ENCODE results near the gene EDAR.
A peak's percentile ranks its signal among the peaks of the same experiment; 100 is the strongest.

The EDAR gene

GRCh38 chr2:108963057-108963456 lies 26.0 kb downstream of the EDAR start:
- TF ChIP-seq, protein P1, sequence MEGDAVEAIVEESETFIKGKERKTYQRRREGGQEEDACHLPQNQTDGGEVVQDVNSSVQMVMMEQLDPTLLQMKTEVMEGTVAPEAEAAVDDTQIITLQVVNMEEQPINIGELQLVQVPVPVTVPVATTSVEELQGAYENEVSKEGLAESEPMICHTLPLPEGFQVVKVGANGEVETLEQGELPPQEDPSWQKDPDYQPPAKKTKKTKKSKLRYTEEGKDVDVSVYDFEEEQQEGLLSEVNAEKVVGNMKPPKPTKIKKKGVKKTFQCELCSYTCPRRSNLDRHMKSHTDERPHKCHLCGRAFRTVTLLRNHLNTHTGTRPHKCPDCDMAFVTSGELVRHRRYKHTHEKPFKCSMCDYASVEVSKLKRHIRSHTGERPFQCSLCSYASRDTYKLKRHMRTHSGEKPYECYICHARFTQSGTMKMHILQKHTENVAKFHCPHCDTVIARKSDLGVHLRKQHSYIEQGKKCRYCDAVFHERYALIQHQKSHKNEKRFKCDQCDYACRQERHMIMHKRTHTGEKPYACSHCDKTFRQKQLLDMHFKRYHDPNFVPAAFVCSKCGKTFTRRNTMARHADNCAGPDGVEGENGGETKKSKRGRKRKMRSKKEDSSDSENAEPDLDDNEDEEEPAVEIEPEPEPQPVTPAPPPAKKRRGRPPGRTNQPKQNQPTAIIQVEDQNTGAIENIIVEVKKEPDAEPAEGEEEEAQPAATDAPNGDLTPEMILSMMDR (IDR thresholded peaks at IDR 0.05; ENCODE audit: insufficient read depth, low read depth, low read length, missing control alignments): no peak
- DNase-seq (ENCODE audit: low read depth): no peak
- no peak overlapping the region for H3K4me3 ChIP-seq (ENCODE audit: low read length)

DNA sequence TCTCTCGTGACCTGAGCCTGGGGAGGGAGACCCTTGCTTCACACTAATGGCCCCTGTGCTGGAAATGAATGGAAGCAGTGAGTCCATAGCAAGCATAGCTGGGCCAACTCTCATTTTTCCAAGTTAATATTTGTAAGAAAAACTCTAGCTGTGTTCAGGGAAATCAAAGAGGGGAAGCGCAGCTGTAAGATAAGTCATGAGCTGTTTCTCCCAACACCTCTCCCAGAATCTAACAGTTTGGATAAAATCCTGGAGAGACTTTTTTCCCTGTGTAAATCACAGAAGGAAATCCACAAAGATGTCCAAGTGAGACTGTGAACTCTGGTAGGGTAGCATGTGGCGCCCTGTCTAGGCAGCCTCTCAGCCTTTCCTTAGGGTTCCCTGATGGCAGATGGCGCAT lies 27.2 kb downstream of the EDAR start:
- DNase-seq (ENCODE audit: low read depth): no peak
- TF ChIP-seq, protein P1 (IDR thresholded peaks at IDR 0.05; ENCODE audit: insufficient read depth, low read depth, low read length, missing control alignments): no peak
- H3K4me3 ChIP-seq (ENCODE audit: low read length): no peak overlapping the region

DNA sequence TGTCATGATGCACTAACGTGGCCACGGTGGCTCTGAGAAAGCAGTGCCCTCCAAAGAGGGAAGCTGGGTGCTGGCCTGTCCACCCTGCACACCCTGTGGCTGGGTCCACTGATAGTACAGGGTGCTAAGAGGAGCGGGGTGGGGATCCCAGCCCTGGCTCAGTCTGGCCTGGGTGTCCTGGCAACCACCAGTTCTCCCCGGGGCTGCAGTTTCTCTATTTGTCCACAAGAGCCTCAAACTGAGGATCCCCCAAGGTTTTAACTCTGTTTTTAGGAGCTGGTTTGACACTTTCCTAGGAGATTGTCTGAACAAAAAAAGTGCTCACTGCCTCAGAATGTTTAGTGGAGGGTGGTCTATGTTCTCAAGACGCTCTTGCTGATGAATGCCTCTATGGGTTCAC lies 29.0 kb downstream of the EDAR start:
- TF ChIP-seq, protein P1 (IDR thresholded peaks at IDR 0.05; ENCODE audit: insufficient read depth, low read depth, low read length, missing control alignments): no peak
- DNase-seq (ENCODE audit: low read depth): no peak
- H3K4me3 ChIP-seq (ENCODE audit: low read length): no peak overlapping the region

GRCh38 chr2:108959401-108959800 lies 29.6 kb downstream of the EDAR start:
- H3K4me3 ChIP-seq (ENCODE audit: low read length): no peak overlapping the region
- TF ChIP-seq, protein P1 (IDR thresholded peaks at IDR 0.05; ENCODE audit: insufficient read depth, low read depth, low read length, missing control alignments): no peak
- DNase-seq (ENCODE audit: low read depth): peak; percentile 50

DNA sequence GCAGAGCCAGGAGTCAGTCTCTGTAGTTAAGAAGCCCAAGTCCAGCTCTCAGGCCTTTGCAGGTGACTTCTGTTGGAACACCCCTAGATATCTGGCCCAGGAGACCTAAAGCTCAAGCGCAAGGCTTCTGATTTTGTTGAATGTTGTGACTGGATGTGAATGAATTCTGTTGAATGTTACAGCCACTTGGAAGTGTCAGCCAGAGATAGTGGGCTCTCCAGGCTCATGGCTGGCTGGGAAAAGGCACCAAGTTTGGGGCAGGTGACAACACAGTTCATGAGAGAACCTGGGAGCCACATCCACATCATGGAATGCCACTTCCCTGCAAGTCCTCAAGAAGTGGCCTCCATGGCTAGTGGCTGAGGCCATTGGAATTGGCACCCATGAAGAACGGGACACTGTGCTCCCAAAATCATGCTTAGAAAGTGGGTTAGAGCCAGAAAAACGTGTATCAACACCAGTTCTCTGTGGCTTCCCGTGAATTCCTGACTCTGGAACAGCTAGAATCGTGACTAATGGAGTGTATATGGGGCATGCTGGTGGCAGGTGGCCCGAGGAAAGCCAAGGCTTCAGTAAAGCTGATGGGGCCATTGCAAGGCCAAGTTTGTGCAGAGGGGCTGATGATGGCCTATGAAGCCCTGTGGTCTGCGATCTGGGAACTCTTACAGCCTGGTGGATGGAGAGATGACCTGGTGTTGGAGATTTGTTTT lies 30.2 kb downstream of the EDAR start:
- H3K4me3 ChIP-seq (ENCODE audit: low read length): no peak overlapping the region
- no peak for DNase-seq (ENCODE audit: low read depth)
- TF ChIP-seq, protein P1 (IDR thresholded peaks at IDR 0.05; ENCODE audit: insufficient read depth, low read depth, low read length, missing control alignments): no peak

- TF ChIP-seq, protein P1 (IDR thresholded peaks at IDR 0.05; ENCODE audit: insufficient read depth, low read depth, low read length, missing control alignments): no peak
- H3K4me3 ChIP-seq (ENCODE audit: low read length): no peak overlapping the region
- DNase-seq (ENCODE audit: low read depth): peak; percentile 32
These were observed 31.0 kb downstream of the EDAR start for GRCh38 chr2:108958002-108958401.

GRCh38 chr2:108956375-108956774 lies 32.6 kb downstream of the EDAR start:
- no peak for DNase-seq (ENCODE audit: low read depth)
- TF ChIP-seq, protein P1 (IDR thresholded peaks at IDR 0.05; ENCODE audit: insufficient read depth, low read depth, low read length, missing control alignments): no peak
- H3K4me3 ChIP-seq (ENCODE audit: low read length): no peak overlapping the region

All from epithelial cell of esophagus (primary cell).